ENCODE measurements around the gene GPX4. TPM values are rescaled to one million over a fixed set of nuclear protein-coding genes. Genes with fewer than 3 reads are reported as not detected.
A peak's percentile ranks its signal among the peaks of the same experiment; 100 is the strongest.

Gene GPX4
- total and polyA plus RNA-seq, 5 donors, result 300 to 713 (median 371) TPM

DNA sequence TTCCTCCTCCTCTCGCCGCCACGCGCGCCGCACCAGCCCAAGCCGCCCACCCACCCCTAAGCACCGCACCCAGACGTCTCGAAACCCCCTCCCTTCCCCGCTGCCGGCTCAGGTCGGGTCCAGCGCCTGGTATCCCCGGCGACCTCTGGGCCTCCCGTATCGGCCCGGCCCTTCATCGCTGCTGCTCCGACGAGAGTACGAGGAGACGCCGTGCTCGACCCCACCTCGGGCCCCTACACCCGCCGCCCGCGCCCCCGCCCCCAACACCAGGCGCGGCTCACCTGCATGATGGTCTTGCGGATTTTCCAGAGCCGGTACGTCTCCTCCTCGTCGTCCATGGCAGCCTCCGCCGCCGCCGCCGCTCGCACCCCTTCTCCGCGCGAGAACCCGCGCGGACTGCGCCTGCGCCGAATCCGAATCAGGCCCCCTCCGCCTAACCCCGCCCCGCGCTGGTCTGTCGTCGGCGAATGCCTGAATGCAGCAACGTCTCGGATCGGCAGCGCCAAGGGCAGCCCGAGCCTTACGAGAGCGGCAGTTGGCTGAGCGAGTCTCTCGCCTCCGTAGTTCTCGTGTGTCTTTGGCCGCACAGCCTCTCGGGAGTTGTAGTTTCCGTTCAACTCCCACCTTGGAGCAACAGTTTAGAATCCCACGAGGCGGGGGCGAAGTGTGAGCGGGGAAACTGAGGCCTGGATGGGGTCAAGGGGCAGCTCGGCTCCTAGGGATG, 8.7 kb upstream of the GPX4 start, which contains the start of gene POLR2E:
Gene POLR2E, minus strand, starts transcription at position 398 of the 724 bp plus-strand sequence. Its CDS starts 60 bp downstream, at position 338.
- no peaks in the 10 kb centered on the region for H3K27me3 ChIP-seq (ENCODE audit: control insufficient read depth, insufficient read depth)
- under 1% methylated on average over 81 of the region's 81 CpGs for WGBS
- no peaks in the 10 kb centered on the region for H3K9me3 ChIP-seq (ENCODE audit: control insufficient read depth, low read length)
- peaks cover 14% of the 10 kb centered on the region for H3K4me1 ChIP-seq (ENCODE audit: control insufficient read depth, insufficient read depth, low read length)
- no peak within 1 kb of the TSS for H3K27ac ChIP-seq (ENCODE audit: low read length)
- peak; percentile 93 for ATAC-seq
- DNase-seq, result peak; percentile 99
- intact Hi-C loops (cut with DNase I), result loop anchor here in 1 of 4 donors (10.0 kb wide), 1 partner anchor 50 kb away; the partner anchor contains the start of gene ABCA7
- peak within 1 kb of the TSS; percentile 70 for H3K4me3 ChIP-seq (ENCODE audit: low read length)

DNA sequence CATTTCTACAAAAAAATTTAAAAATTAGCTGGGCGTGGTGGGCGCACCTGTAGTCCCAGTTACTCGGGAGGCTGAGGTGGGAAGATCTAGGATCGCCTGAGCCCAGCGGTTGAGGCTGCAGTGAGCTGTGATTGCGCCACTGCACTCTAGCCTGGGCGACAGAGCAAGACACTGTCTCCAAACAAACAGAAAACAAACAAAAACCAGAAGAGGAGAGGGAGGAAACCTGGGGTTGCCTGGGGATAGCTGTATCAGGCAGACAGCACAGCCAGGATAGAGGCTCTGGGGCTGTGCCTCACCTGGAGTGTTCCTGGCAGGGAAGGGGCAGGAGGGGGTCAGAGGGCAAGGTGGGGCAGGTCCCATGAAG, 6.0 kb upstream of the GPX4 start:
- Histone ChIP-seq H3K4me3 (ENCODE audit: low read length) (no peak overlapping the region), H3K27me3 (ENCODE audit: control insufficient read depth, insufficient read depth) (no peaks in the 10 kb centered on the region), H3K27ac (ENCODE audit: low read length) (peak overlapping the region; percentile 62), H3K9me3 (ENCODE audit: control insufficient read depth, low read length) (no peaks in the 10 kb centered on the region), H3K4me1 (ENCODE audit: control insufficient read depth, insufficient read depth, low read length) (peaks cover 17% of the 10 kb centered on the region)
- 70% methylated on average over 7 of the region's 7 CpGs for WGBS
- DNase-seq, result peak in 2 of 3 donors; percentile 49 to 57
- intact Hi-C loops (cut with DNase I), result loop anchor here in 1 of 4 donors (10.0 kb wide), 1 partner anchor 53 kb away; the partner anchor contains the start of gene ABCA7
- ATAC-seq, result no peak

DNA sequence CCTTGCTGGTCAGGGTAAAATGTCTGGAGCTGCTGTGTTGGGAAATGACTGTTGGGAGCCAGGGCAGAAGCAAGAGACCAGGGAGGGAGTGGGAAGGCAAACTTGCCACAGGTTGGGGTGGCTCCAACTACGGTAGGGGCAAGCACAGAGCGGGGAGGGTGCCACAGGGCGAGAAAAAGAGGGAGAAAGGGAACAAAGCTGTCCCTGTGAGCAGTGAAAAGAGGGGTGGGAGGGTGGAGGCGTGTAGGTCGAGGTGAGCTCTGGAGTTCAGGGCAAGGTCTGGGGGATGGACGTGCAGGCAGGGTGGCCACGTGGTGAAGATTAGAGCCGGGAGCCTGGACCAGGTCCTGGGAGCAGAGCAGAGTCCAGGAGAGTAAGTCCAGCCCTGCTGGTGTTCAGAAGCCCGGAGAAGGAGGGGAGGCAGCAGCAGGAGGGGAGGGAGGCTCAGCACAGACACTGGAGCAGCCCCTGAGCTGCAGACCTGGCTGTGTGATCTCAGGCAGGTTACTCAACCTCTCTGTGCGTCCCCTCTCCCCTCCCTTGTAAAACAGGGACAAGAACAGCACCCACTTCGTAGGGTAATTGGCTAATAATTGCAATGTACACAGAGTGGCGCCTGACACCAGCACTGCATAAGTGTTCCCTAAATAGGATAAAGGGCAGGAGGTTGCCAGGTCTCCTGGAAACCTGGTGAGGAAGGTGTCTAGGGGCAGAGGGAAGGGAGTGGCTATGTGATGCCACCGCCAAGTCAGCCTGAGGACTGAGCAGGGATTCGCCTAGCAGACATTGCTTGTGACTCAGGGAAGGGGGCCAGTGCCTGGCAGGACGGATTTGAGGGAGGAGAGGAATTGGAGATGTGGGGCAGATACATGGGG, 5.4 kb upstream of the GPX4 start:
- no peaks in the 10 kb centered on the region for H3K27me3 ChIP-seq (ENCODE audit: control insufficient read depth, insufficient read depth)
- H3K9me3 ChIP-seq (ENCODE audit: control insufficient read depth, low read length), result no peaks in the 10 kb centered on the region
- H3K4me1 ChIP-seq (ENCODE audit: control insufficient read depth, insufficient read depth, low read length), result peaks cover 17% of the 10 kb centered on the region
- intact Hi-C loops (cut with DNase I), result loop anchor here in 1 of 4 donors (10.0 kb wide), 1 partner anchor 54 kb away; the partner anchor contains the start of gene ABCA7
- H3K27ac ChIP-seq (ENCODE audit: low read length), result peak overlapping the region; percentile 62
- no peak overlapping the region for H3K4me3 ChIP-seq (ENCODE audit: low read length)
- ATAC-seq (no peak), DNase-seq (peak in 2 of 3 donors; percentile 80 to 81)
- 59% methylated on average over 15 of the region's 15 CpGs for WGBS

DNA sequence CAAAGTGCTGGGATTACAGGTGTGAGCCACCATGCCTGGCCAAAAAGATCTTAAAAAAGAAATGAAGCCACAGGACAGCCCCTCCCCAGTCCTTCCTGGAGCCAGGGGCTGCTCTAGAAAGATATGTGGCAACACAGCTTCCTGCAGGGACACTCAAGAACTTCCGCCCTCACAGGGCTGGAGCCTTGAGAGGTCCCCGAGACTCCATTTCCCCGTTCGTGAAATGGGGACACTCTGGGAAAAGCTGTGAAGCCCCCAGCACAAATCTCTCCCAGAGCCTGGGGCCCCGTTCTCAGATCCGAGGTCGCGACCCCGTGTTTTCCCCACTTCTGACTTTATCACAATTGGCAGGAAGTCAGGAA, 2.5 kb upstream of the GPX4 start:
- H3K4me3 ChIP-seq (ENCODE audit: low read length), result no peak overlapping the region
- H3K9me3 ChIP-seq (ENCODE audit: control insufficient read depth, low read length), result no peaks in the 10 kb centered on the region
- H3K27me3 ChIP-seq (ENCODE audit: control insufficient read depth, insufficient read depth), result no peaks in the 10 kb centered on the region
- peaks cover 14% of the 10 kb centered on the region for H3K4me1 ChIP-seq (ENCODE audit: control insufficient read depth, insufficient read depth, low read length)
- H3K27ac ChIP-seq (ENCODE audit: low read length), result peak overlapping the region; percentile 87
- DNase-seq (peak in 2 of 3 donors; percentile 66 to 85), ATAC-seq (peak in 1 of 2 donors; percentile 28)
- intact Hi-C loops (cut with DNase I), result loop anchor here in 2 of 4 donors (5.0 to 10.0 kb wide), 2 partner anchors 74 to 77 kb away; partner anchors contain the start of genes CNN2 (in 2 of the 2), RNU6-2 (in 1 of the 2) and TMEM259 (in 1 of the 2)
- WGBS, result 13% methylated on average over 9 of the region's 9 CpGs

DNA sequence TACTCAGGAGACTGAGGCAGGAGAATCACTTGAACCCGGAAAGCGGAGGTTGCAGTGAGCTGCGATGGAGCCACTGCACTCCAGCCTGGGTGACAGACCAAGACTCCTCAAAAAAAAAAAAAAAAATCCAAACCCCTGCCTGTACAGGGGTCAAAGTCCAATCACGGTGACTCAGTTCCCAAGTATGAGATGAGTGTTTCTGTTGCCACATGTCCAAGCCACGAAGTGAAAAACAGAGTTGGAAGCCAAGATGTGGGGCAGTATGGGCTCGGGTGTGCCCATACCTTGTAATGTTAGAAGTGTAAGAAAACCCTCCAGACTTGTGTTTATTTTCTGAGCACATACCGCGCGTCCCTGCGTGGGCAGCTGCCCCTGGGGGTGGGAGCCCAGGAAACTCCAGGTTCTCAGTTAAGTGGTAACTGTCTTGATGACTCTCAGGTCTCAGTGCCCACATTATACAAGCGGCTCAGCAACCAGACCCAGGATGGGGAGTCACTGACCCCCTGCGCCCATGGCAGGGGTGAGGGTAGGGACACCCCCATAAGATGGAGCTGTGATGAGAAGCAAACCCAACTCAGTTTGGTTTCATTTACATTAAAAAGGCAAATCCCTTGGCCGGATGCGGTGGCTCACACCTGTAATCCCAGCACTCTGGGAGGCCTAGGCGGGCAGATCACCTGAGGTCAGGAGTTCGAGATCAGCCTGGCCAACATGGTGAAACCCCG, 1.2 kb upstream of the GPX4 start:
- H3K27me3 ChIP-seq (ENCODE audit: control insufficient read depth, insufficient read depth), result no peaks in the 10 kb centered on the region
- peak in 1 of 2 donors; percentile 27 for ATAC-seq
- peaks cover 14% of the 10 kb centered on the region for H3K4me1 ChIP-seq (ENCODE audit: control insufficient read depth, insufficient read depth, low read length)
- peak; percentile 53 to 65 (median 59) for DNase-seq
- no peaks in the 10 kb centered on the region for H3K9me3 ChIP-seq (ENCODE audit: control insufficient read depth, low read length)
- no peak overlapping the region for H3K4me3 ChIP-seq (ENCODE audit: low read length)
- WGBS, result 59% methylated on average over 17 of the region's 17 CpGs
- peak overlapping the region; percentile 87 for H3K27ac ChIP-seq (ENCODE audit: low read length)
- intact Hi-C loops (cut with DNase I), result loop anchor here in 2 of 4 donors (5.0 to 10.0 kb wide), 2 partner anchors 75 to 78 kb away; partner anchors contain the start of genes CNN2 (in 2 of the 2), RNU6-2 (in 1 of the 2) and TMEM259 (in 1 of the 2)

DNA sequence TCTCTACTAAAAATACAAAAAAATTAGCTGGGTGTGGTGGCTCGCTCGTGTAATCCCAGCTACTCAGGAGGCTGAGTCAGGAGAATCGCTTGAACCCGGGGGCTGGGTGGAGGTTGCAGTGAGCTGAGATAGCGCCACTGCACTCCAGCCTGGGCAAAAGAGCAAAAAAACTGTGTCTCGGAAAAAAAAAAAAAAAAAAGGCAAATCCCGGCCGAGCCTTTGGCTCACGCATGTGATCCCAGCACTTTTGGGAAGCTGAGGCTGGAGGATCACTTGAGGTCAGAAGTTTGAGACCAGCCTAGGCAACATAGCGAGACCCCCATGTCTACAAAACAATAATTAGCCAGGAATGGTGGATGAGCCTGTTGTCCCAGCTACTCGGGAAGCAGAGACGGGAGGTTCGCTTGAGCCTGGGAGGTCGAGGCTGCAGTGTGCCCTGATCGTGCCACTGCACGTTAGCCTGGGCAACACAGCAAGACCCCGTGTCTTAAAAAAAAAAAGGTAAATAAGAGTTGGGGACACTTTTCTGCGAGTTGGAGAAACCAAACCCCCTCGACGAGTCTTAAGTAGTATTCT, 574 bp upstream of the GPX4 start:
- DNase-seq (peak in 2 of 3 donors; percentile 61 to 69), ATAC-seq (no peak)
- no peaks in the 10 kb centered on the region for H3K27me3 ChIP-seq (ENCODE audit: control insufficient read depth, insufficient read depth)
- intact Hi-C loops (cut with DNase I), result loop anchor here in 2 of 4 donors (5.0 to 10.0 kb wide), 2 partner anchors 76 to 78 kb away; partner anchors contain the start of genes CNN2 (in 2 of the 2), RNU6-2 (in 1 of the 2) and TMEM259 (in 1 of the 2)
- no peaks in the 10 kb centered on the region for H3K9me3 ChIP-seq (ENCODE audit: control insufficient read depth, low read length)
- peaks cover 12% of the 10 kb centered on the region for H3K4me1 ChIP-seq (ENCODE audit: control insufficient read depth, insufficient read depth, low read length)
- H3K27ac ChIP-seq (ENCODE audit: low read length), result peak overlapping the region; percentile 93
- 31% methylated on average over 20 of the region's 20 CpGs for WGBS
- H3K4me3 ChIP-seq (ENCODE audit: low read length), result no peak overlapping the region

DNA sequence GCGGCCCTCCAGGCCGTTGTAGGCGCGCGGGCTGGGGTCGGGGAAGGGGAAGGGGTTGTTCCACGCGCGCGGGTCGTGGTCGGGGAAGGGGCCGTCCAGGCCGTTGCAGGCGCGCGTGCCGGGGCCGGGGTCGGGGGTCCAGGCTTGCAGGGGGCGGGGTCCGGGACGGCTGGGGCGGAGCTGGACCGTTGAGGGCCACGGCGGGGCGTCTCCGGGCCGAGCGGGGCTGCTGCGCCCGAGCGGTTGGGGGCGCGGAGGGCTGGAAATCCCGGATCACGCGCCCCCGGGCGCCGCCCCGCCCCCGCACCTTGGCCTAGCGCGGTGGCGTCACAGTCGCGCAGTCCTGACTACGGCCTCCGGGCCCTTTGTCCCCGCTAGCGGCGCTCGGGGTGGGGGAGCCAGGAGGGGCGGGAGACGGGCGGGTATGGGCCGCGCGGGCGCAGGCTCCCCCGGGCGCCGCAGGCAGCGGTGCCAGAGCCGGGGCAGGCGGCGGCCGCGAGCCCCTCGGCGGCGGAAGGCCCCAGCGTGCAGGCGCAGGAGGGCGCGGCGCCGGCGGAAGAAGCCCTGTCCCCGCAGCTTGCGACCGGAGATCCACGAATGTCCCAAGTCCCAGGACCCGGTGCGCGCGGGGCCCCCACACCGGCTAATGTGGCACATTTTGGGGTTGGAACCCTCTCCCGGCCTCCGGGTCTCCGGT, 665 bp downstream of the GPX4 start:
- Histone ChIP-seq H3K9me3 (ENCODE audit: control insufficient read depth, low read length) (no peaks in the 10 kb centered on the region), H3K4me1 (ENCODE audit: control insufficient read depth, insufficient read depth, low read length) (peaks cover 3% of the 10 kb centered on the region), H3K4me3 (ENCODE audit: low read length) (peak overlapping the region; percentile 89), H3K27me3 (ENCODE audit: control insufficient read depth, insufficient read depth) (no peaks in the 10 kb centered on the region), H3K27ac (ENCODE audit: low read length) (peak overlapping the region; percentile 98)
- intact Hi-C loops (cut with DNase I), result loop anchor here in 2 of 4 donors (5.0 to 10.0 kb wide), 2 partner anchors 77 to 80 kb away; partner anchors contain the start of genes CNN2 (in 2 of the 2), RNU6-2 (in 1 of the 2) and TMEM259 (in 1 of the 2)
- DNase-seq (peak; percentile 80 to 92 (median 92)), ATAC-seq (peak; percentile 20 to 34)
- under 1% methylated on average over 93 of the region's 93 CpGs for WGBS

DNA sequence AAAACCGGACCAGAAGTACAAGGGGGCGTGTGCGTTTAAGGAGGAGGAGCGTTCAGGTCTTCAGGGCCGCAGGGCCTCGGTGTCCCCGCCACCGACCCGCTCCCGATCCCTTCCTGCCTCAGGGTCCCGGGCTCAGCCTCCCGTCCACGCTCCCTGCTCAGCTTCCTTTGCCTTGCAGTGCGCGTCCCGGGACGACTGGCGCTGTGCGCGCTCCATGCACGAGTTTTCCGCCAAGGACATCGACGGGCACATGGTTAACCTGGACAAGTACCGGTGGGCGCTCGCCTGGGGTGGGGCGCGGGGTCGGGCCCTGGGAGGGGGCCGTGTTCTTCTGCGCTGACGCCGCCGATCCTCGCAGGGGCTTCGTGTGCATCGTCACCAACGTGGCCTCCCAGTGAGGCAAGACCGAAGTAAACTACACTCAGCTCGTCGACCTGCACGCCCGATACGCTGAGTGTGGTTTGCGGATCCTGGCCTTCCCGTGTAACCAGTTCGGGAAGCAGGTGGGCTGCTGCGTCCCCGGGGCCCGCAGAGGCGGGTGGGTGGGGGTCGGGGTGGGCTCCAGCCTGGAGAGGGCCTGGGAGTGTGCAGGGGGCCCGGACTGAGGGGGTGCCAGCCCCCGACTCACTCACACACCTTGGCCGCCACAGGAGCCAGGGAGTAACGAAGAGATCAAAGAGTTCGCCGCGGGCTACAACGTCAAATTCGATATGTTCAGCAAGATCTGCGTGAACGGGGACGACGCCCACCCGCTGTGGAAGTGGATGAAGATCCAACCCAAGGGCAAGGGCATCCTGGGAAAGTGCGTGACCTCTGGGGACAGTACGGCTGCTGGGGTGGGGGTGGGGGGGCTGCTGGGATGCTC, 1.4 kb downstream of the GPX4 start:
- DNase-seq (peak in 2 of 3 donors; percentile 77 to 83), ATAC-seq (no peak)
- H3K4me1 ChIP-seq (ENCODE audit: control insufficient read depth, insufficient read depth, low read length), result peaks cover 3% of the 10 kb centered on the region
- H3K9me3 ChIP-seq (ENCODE audit: control insufficient read depth, low read length), result no peaks in the 10 kb centered on the region
- H3K4me3 ChIP-seq (ENCODE audit: low read length), result peak overlapping the region; percentile 89
- WGBS, result 28% methylated on average over 69 of the region's 69 CpGs
- intact Hi-C loops (cut with DNase I), result loop anchor here in 1 of 4 donors (10.0 kb wide), 1 partner anchor 80 kb away; the partner anchor contains the start of genes CNN2, RNU6-2 and TMEM259
- peak overlapping the region; percentile 98 for H3K27ac ChIP-seq (ENCODE audit: low read length)
- H3K27me3 ChIP-seq (ENCODE audit: control insufficient read depth, insufficient read depth), result no peaks in the 10 kb centered on the region

All from right cardiac atrium (tissue), 5 donors.